Brain microvascular endothelial cell (primary cell): ENCODE data around the gene TBL1X.

Experiments used
- DNase-seq: peaks from one replicate; pipeline ENCODE4 v3.0.0-alpha.2; 2020
- H3K27ac ChIP-seq: fragments of 250-450 bp; sonication (Bioruptor Pico); 2 replicates; pipeline ENCODE4 v1.5.1; 2020; ENCODE audit warnings: mild to moderate bottlenecking, moderate library complexity
- H3K27me3 ChIP-seq: fragments of 250-450 bp; sonication (Bioruptor Pico); replicated peaks from 2 replicates; pipeline ENCODE4 v1.5.1; 2020; ENCODE audit warnings: mild to moderate bottlenecking
- H3K36me3 ChIP-seq: fragments of 250-450 bp; sonication (Bioruptor Pico); replicated peaks from 2 replicates; pipeline ENCODE4 v1.5.1; 2020; ENCODE audit warnings: mild to moderate bottlenecking
- H3K4me3 ChIP-seq: 2 replicates; pipeline ENCODE4 v1.5.1; 2011; ENCODE audit warnings: low read depth, mild to moderate bottlenecking, control low read depth, low read length, moderate library complexity
- in situ Hi-C: cut with HindIII; loops from 2 replicates; pipeline ENCODE4 v1.10.0; 2017; ENCODE audit warnings: low sequenced_read_pairs, low pct_ligation_motif_present
- TF ChIP-seq, protein P1 (sequence below): IDR thresholded peaks from 2 replicates; pipeline ENCODE4 v1.5.1; 2011; ENCODE audit warnings: low read depth, mild to moderate bottlenecking, moderate library complexity, low read length, control low read depth, inconsistent platforms; ENCODE audit errors: missing control alignments

Gene TBL1X

DNA sequence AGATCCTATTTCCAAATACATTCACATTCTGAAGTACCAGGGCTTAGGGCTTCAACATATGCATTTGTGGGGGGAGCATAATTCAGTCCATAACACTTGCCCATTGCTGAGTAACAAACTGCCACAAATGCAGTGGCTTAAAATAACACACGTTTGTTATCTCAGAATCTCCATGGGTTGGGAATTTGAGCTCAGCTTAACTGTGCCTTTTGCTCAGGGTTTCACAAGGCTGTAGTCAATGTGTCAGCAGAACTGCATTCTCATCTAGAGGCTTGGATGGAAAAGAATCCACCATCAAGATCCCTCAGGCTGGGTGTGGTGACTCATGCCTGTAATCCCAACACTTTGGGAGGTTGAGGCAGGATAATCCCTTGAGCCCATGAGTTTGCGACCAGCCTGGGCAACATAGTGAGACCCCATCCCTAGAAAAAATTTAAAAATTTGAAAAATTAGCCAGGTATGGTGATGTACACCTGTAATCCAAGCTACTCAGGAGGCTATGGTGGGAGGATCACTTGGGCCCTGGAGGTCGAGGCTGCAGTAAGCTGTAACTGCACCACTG is 25.8 kb upstream of the TBL1X start:
- Histone ChIP-seq H3K36me3 (no peaks in the 10 kb centered on the region), H3K27me3 (no peaks in the 10 kb centered on the region), H3K27ac (no peak overlapping the region), H3K4me3 (no peak overlapping the region)
- peak; percentile 21 for DNase-seq
- in situ Hi-C loops, result no loop called here
- TF ChIP-seq, protein P1, sequence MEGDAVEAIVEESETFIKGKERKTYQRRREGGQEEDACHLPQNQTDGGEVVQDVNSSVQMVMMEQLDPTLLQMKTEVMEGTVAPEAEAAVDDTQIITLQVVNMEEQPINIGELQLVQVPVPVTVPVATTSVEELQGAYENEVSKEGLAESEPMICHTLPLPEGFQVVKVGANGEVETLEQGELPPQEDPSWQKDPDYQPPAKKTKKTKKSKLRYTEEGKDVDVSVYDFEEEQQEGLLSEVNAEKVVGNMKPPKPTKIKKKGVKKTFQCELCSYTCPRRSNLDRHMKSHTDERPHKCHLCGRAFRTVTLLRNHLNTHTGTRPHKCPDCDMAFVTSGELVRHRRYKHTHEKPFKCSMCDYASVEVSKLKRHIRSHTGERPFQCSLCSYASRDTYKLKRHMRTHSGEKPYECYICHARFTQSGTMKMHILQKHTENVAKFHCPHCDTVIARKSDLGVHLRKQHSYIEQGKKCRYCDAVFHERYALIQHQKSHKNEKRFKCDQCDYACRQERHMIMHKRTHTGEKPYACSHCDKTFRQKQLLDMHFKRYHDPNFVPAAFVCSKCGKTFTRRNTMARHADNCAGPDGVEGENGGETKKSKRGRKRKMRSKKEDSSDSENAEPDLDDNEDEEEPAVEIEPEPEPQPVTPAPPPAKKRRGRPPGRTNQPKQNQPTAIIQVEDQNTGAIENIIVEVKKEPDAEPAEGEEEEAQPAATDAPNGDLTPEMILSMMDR, result no peak

DNA sequence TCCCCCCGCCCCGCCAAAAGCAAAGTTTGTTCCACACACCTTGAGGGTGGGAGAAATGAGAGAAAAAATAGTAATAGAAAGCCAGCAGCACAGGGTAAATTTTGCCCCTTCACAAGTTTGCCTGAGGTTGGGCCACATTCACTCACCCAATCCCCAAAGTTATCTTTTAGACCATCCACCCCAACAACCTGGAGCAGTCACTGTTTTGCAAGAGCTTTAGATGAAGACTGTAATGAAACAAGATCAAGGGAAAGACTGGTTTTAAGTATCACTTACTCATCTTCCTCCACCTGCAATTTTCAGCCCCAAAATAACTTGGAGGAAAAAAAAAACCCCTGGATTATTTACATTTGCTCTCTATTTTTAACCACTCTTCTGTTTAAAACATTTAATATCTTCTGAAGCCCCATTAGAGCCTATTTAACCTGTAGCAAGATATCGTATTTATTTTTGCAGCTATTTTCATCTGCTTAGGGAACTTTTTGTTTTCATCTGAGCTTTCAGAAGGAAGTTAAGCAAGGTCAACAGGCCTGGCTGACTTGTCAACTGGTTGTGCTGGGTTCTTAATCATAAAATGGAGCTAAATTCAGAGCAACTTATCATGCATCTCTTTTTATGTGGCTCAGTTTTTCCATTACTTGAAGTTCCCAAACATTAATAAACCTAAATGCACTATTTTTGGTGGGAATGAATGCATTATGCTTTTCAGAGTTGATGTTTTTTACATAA is 24.6 kb upstream of the TBL1X start:
- no peak overlapping the region for H3K27ac ChIP-seq
- in situ Hi-C loops, result no loop called here
- TF ChIP-seq, protein P1, result no peak
- H3K4me3 ChIP-seq, result no peak overlapping the region
- no peaks in the 10 kb centered on the region for H3K27me3 ChIP-seq
- DNase-seq, result no peak
- H3K36me3 ChIP-seq, result no peaks in the 10 kb centered on the region

DNA sequence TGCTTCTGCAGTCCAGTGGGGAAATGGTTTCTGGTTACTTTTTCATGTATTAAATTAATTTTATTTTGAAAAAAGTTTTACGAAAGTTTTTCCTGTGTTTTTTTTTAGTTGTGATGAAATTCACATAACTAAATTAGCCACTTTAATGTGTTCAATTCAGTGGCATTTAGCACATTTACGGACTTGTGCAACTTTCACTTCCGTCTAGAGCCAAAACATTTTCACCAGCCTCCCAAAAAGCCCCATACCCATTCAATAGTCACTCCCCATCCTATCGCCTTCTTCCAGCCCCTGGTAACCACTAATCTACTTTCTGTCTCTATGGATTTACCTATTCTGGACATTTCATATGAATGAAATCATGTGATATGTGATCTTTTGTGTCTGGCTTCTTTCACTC is 22.8 kb upstream of the TBL1X start:
- in situ Hi-C loops, result no loop called here
- TF ChIP-seq, protein P1, result no peak

DNA sequence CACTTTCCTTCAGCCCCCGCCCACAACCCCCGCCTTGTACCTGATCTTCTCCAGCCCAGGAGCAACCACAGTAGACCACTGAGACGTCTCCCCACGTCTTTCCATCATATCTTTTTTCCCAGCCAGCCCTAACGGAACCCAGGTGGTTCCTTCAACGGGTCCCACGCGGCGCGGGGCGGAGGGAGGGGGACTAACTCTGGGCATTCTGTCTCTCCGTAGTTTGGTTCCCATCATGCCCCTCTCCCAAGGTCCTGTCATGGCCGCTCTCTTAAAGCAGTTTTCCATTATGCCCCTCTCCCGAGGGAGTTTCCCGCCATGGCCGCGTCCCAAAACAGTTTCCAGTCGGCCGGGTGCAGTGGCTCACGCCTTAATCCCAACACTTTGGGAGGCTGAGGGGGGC is 21.5 kb upstream of the TBL1X start:
- no peaks in the 10 kb centered on the region for H3K27me3 ChIP-seq
- H3K4me3 ChIP-seq, result no peak overlapping the region
- H3K27ac ChIP-seq, result no peak overlapping the region
- in situ Hi-C loops, result no loop called here
- no peak for DNase-seq
- TF ChIP-seq, protein P1, result no peak
- H3K36me3 ChIP-seq, result no peaks in the 10 kb centered on the region

More for the DNA sequence above, 22.8 kb upstream of the TBL1X start:
- DNase-seq, result no peak
- Histone ChIP-seq H3K27me3 (no peaks in the 10 kb centered on the region), H3K36me3 (no peaks in the 10 kb centered on the region), H3K27ac (no peak overlapping the region), H3K4me3 (no peak overlapping the region)

DNA sequence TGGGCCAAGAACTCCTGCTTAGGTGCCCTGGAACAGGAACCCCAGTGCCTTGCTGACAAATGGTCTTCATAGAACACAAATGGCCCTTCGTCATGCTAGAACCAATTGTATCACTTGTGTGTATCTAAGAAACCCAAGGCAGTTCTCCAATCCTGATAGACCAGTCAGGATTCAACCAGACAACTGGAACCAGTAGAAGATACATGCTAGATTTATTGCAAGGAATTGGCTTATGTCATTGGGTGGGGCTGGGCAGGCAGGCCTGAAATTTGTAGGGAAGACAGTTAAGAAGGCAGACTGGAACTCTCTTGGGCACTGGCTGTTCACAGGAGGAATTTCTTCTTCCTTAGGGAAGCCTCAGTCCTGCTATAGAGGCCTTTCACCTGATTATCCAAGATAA is 17.0 kb upstream of the TBL1X start:
- H3K4me3 ChIP-seq, result no peak overlapping the region
- H3K36me3 ChIP-seq, result no peaks in the 10 kb centered on the region
- in situ Hi-C loops, result no loop called here
- TF ChIP-seq, protein P1, result no peak
- H3K27ac ChIP-seq, result no peak overlapping the region
- no peaks in the 10 kb centered on the region for H3K27me3 ChIP-seq
- no peak for DNase-seq
